CD4-positive, alpha-beta T cell (primary cell): ENCODE data around the gene ADK. TPM values are rescaled to one million over a fixed set of nuclear protein-coding genes. Genes with fewer than 3 reads are reported as not detected.

Experiments
- ATAC-seq: fragments of 200-7000 bp; cut with Tn5 transposase; one replicate; pipeline ENCODE4 v1.10.0; 2022; ENCODE audit warnings: mild to moderate bottlenecking; ENCODE audit not compliant: poor library complexity
- CTCF ChIA-PET: fragments of 350-600 bp; sonication (Branson Sonifier 250); formaldehyde crosslinking; loops from one replicate; lab custom pipeline; 2021; ENCODE audit warnings: antibody characterized with exemption, inconsistent platforms; lab: Charles Lee
- POLR2A ChIA-PET: fragments of 350-600 bp; sonication (Branson Sonifier 250); formaldehyde crosslinking; loops from one replicate; lab custom pipeline; 2021; ENCODE audit warnings: antibody characterized with exemption, inconsistent platforms; lab: Charles Lee
- DNase-seq, 14 experiments: peaks; one replicate each; pipeline ENCODE4 v3.0.0-alpha.2; 2013 to 2020; ENCODE audit warnings: mixed read lengths in 2 of 14
- H3K27ac ChIP-seq, 2 donors: one replicate each; pipeline versions ENCODE4 v1.5.1 to v1.7.0; 2013; ENCODE audit warnings: low read length in 2 of 2, low read depth in 1 of 2, mild to moderate bottlenecking in 1 of 2
- H3K27me3 ChIP-seq, 2 experiments: 1 replicate in 1 of 2; 2 replicates in 1 of 2; pipeline versions ENCODE4 v1.6.1 to v1.7.0; 2013; ENCODE audit warnings: low read length in 2 of 2, control low read depth in 1 of 2, mild to moderate bottlenecking in 1 of 2, moderate library complexity in 1 of 2; ENCODE audit not compliant: insufficient read depth in 2 of 2, control insufficient read depth in 1 of 2
- H3K36me3 ChIP-seq: one replicate; pipeline ENCODE4 v1.6.1; 2013; ENCODE audit warnings: low read length, control low read depth; ENCODE audit not compliant: insufficient read depth
- H3K4me1 ChIP-seq: one replicate; pipeline ENCODE4 v1.6.1; 2013; ENCODE audit warnings: low read length, control low read depth; ENCODE audit not compliant: insufficient read depth
- H3K4me3 ChIP-seq: one replicate; pipeline ENCODE4 v1.5.1; 2013; ENCODE audit warnings: mild to moderate bottlenecking, low read length, moderate library complexity
- H3K9me3 ChIP-seq, 2 experiments: 1 replicate in 1 of 2; 2 replicates in 1 of 2; pipeline versions ENCODE4 v1.6.1 to v1.7.0; 2013; ENCODE audit warnings: low read length in 2 of 2, mild to moderate bottlenecking in 2 of 2, control low read depth in 1 of 2, moderate library complexity in 1 of 2; ENCODE audit not compliant: control insufficient read depth in 1 of 2, insufficient read depth in 1 of 2
- H3K27ac Mint-ChIP-seq: one replicate; pipeline ENCODE4 v1.8.0; 2020; ENCODE audit warnings: mixed read lengths
- H3K27me3 Mint-ChIP-seq: one replicate; pipeline ENCODE4 v1.8.0; 2021; ENCODE audit warnings: mixed read lengths
- H3K36me3 Mint-ChIP-seq: one replicate; pipeline ENCODE4 v1.8.0; 2021; ENCODE audit warnings: low read depth, mixed read lengths
- H3K4me1 Mint-ChIP-seq: one replicate; pipeline ENCODE4 v1.8.0; 2021; ENCODE audit warnings: low read depth, mixed read lengths
- H3K4me3 Mint-ChIP-seq: one replicate; pipeline ENCODE4 v1.8.0; 2020; ENCODE audit warnings: mild to moderate bottlenecking, mixed read lengths
- H3K9me3 Mint-ChIP-seq: one replicate; pipeline ENCODE4 v1.8.0; 2020; ENCODE audit warnings: mixed read lengths
- CTCF ChIP-seq: fragments of 200-600 bp; IDR thresholded peaks from one replicate; pipeline ENCODE4 v1.8.0; 2022; ENCODE audit warnings: antibody characterized with exemption, mild to moderate bottlenecking
- intact Hi-C, 2 experiments: fragments of 100-400 bp; cut with DNase I in 1 of 2; cut with micrococcal nuclease in 1 of 2; formaldehyde crosslinking; loops; one replicate each; pipeline versions ENCODE4 v1.15.1 to v1.9.0; 2023 to 2025; cut with DNase I, micrococcal nuclease
- total RNA-seq, 174 experiments: library from RNA in 2 of 174; stranded (reverse) in 2 of 174; gene quantifications; one replicate each; pipeline ENCODE4 v1.2.3 and lab custom pipeline; 2021 to 2026

The ADK gene
- total RNA-seq, 2 experiments from 2014 or later: 15.3 to 17.6 TPM

DNA sequence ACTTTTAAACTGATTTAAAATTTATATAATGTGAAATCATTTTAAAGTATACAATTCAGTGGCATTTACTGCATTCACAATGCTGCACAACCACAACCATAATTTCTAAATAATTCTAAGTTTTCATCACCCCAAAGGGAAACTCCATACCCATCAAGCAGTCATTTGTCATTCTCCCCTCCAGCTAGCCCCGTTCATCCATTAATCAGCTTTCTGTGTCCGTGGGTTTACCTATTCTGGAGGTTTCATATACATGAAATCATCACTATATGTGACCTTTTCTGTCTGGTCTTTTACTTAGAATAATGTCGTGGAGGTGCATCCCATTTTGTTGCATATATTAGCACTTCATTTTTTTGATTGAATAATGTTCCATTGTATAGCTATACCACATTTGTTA, 214.1 kb downstream of the ADK start:
- DNase-seq: no peak
- H3K4me3 ChIP-seq: no peak overlapping the region
- H3K4me1 ChIP-seq: no peaks in the 10 kb centered on the region
- CTCF ChIA-PET: no interaction called here
- ATAC-seq: no peak
- H3K27me3 ChIP-seq: no peaks in the 10 kb centered on the region
- POLR2A ChIA-PET: no interaction called here
- no peak for TF ChIP-seq CTCF
- Mint-ChIP-seq H3K4me3 (no peak overlapping the region), H3K9me3 (peaks cover 17% of the 10 kb centered on the region), H3K36me3 (peaks cover 67% of the 10 kb centered on the region), H3K4me1 (no peaks in the 10 kb centered on the region), H3K27ac (no peak overlapping the region), H3K27me3 (no peaks in the 10 kb centered on the region)
- no peak overlapping the region for H3K27ac ChIP-seq
- peaks cover 11 to 24% of the 10 kb centered on the region in 2 experiments for H3K9me3 ChIP-seq
- intact Hi-C loops: no loop called here
- peaks cover 10% of the 10 kb centered on the region for H3K36me3 ChIP-seq

DNA sequence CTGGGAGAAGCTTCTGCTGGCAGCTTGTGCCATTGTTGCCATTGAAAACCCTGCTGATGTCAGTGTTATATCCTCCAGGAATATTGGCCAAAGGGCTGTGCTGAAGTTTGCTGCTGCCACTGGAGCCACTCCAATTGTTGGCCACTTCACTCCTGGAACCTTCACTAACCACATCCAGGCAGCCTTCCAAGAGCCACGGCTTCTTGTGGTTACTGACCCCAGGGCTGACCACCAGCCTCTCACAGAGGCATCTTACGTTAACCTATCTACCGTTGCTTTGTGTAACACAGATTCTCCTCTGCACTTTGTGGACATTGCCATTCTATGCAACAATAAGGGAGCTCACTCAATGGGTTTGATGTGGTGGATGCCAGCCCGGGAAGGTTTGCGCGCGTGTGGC, 220.7 kb downstream of the ADK start:
- Mint-ChIP-seq H3K4me1 (no peaks in the 10 kb centered on the region), H3K4me3 (no peak overlapping the region), H3K9me3 (no peaks in the 10 kb centered on the region), H3K36me3 (peaks cover 24% of the 10 kb centered on the region), H3K27me3 (no peaks in the 10 kb centered on the region), H3K27ac (no peak overlapping the region)
- intact Hi-C loops: no loop called here
- TF ChIP-seq CTCF: no peak
- H3K4me3 ChIP-seq: no peak overlapping the region
- CTCF ChIA-PET: no interaction called here
- no peak overlapping the region for H3K27ac ChIP-seq
- H3K27me3 ChIP-seq: no peaks in the 10 kb centered on the region
- no peak for DNase-seq
- H3K36me3 ChIP-seq: peaks cover 5% of the 10 kb centered on the region
- no peaks in the 10 kb centered on the region for H3K9me3 ChIP-seq
- ATAC-seq: no peak
- POLR2A ChIA-PET: interaction anchor here (0.5 kb wide), 1 partner anchor 307 kb away, joined by 3 read pairs; no protein-coding TSS in a partner anchor
- H3K4me1 ChIP-seq: no peaks in the 10 kb centered on the region

- Mint-ChIP-seq H3K27ac (no peak overlapping the region), H3K9me3 (no peaks in the 10 kb centered on the region), H3K36me3 (peaks cover 18% of the 10 kb centered on the region), H3K4me3 (no peak overlapping the region), H3K27me3 (no peaks in the 10 kb centered on the region), H3K4me1 (no peaks in the 10 kb centered on the region)
- H3K27me3 ChIP-seq: no peaks in the 10 kb centered on the region
- no peak for TF ChIP-seq CTCF
- DNase-seq: no peak
- H3K4me3 ChIP-seq: no peak overlapping the region
- no peak for ATAC-seq
- H3K9me3 ChIP-seq: no peaks in the 10 kb centered on the region
- POLR2A ChIA-PET: no interaction called here
- CTCF ChIA-PET: interaction anchor here (0.6 to 0.8 kb wide), 2 partner anchors 12 to 182 kb away, joined by 3 read pairs; no protein-coding TSS in a partner anchor
- no peaks in the 10 kb centered on the region for H3K4me1 ChIP-seq
- H3K27ac ChIP-seq: no peak overlapping the region
- H3K36me3 ChIP-seq: peaks cover 5% of the 10 kb centered on the region
- intact Hi-C loops: no loop called here
Observed at GRCh38 chr10:74373059-74373458, 222.0 kb downstream of the ADK start.
